ENCODE results near the gene KDM6A. TPM values are rescaled to one million over a fixed set of nuclear protein-coding genes. Genes with fewer than 3 reads are reported as not detected.

The KDM6A gene
- polyA plus RNA-seq, 1 donor (not counting 4 experiments of a cell fraction or from before 2014, with no cell fraction given): 64.2 TPM

GRCh38 chrX:44842550-44843317, 30.3 kb upstream of the KDM6A start:
- Histone ChIP-seq H3K79me2 (ENCODE audit: control insufficient read depth, insufficient read depth, low read length) (no peaks in the 10 kb centered on the region), H3K9me1 (ENCODE audit: control insufficient read depth, extremely low read depth, insufficient read depth, low read length) (no peaks in the 10 kb centered on the region), H3K4me2 (ENCODE audit: control insufficient read depth, extremely low read depth, insufficient read depth, low read depth, low read length) (no peak overlapping the region), H3K4me3 (ENCODE audit: control insufficient read depth in 2 of 3, extremely low read depth in 1 of 3, insufficient read depth in 2 of 3, low read depth in 1 of 3, low read length in 3 of 3) (no peak overlapping the region), H3K27me3 (ENCODE audit: control insufficient read depth, extremely low read depth, insufficient read depth, low read length) (no peaks in the 10 kb centered on the region), H3K9ac (ENCODE audit: control insufficient read depth, extremely low read depth, insufficient read depth, low read length) (no peak overlapping the region), H3K27ac (ENCODE audit: control insufficient read depth, insufficient read depth, low read length) (no peak overlapping the region), H3K9me3 (ENCODE audit: control insufficient read depth, low read depth, low read length) (no peaks in the 10 kb centered on the region), H3K36me3 (ENCODE audit: control insufficient read depth in 2 of 2, extremely low read depth in 1 of 2, insufficient read depth in 2 of 2, low read length in 2 of 2) (no peaks in the 10 kb centered on the region), H3K4me1 (ENCODE audit: control insufficient read depth, extremely low read depth, insufficient read depth, low read length) (no peaks in the 10 kb centered on the region), H2AFZ (ENCODE audit: control insufficient read depth, low read length) (no peak overlapping the region), H4K20me1 (ENCODE audit: control insufficient read depth, extremely low read depth, insufficient read depth, low read length) (no peaks in the 10 kb centered on the region)
- dilution Hi-C loops (cut with MboI; ENCODE audit: extremely low pct_ligation_motif_present, low sequenced_read_pairs): no loop called here
- DNase-seq (ENCODE audit: low read depth, low spot score): no peak
- TF ChIP-seq CTCF (optimal IDR thresholded peaks at IDR 0.05 in 1 of 3, IDR thresholded peaks at IDR 0.05 in 1 of 3, conservative IDR thresholded peaks at IDR 0.05 in 1 of 3; ENCODE audit: extremely low read depth in 1 of 3, insufficient read depth in 2 of 3, low read length in 3 of 3): no peak
- TF ChIP-seq EZH2 (IDR thresholded peaks at IDR 0.05; ENCODE audit: low read length): no peak
- no peak for FAIRE-seq

- H2AFZ ChIP-seq (ENCODE audit: control insufficient read depth, low read length): no peak overlapping the region
- H3K4me2 ChIP-seq (ENCODE audit: control insufficient read depth, extremely low read depth, insufficient read depth, low read depth, low read length): no peak overlapping the region
- DNase-seq (ENCODE audit: low read depth, low spot score) (no peak), FAIRE-seq (no peak)
- H3K27ac ChIP-seq (ENCODE audit: control insufficient read depth, insufficient read depth, low read length): no peak overlapping the region
- H3K27me3 ChIP-seq (ENCODE audit: control insufficient read depth, extremely low read depth, insufficient read depth, low read length): no peaks in the 10 kb centered on the region
- H3K4me1 ChIP-seq (ENCODE audit: control insufficient read depth, extremely low read depth, insufficient read depth, low read length): no peaks in the 10 kb centered on the region
- H3K4me3 ChIP-seq (ENCODE audit: control insufficient read depth in 2 of 3, extremely low read depth in 1 of 3, insufficient read depth in 2 of 3, low read depth in 1 of 3, low read length in 3 of 3): no peak overlapping the region
- H4K20me1 ChIP-seq (ENCODE audit: control insufficient read depth, extremely low read depth, insufficient read depth, low read length): no peaks in the 10 kb centered on the region
- no peaks in the 10 kb centered on the region for H3K79me2 ChIP-seq (ENCODE audit: control insufficient read depth, insufficient read depth, low read length)
- dilution Hi-C loops (cut with MboI; ENCODE audit: extremely low pct_ligation_motif_present, low sequenced_read_pairs): no loop called here
- H3K36me3 ChIP-seq (ENCODE audit: control insufficient read depth in 2 of 2, extremely low read depth in 1 of 2, insufficient read depth in 2 of 2, low read length in 2 of 2): no peaks in the 10 kb centered on the region
- no peak for TF ChIP-seq EZH2 (IDR thresholded peaks at IDR 0.05; ENCODE audit: low read length)
- TF ChIP-seq CTCF (optimal IDR thresholded peaks at IDR 0.05 in 1 of 3, IDR thresholded peaks at IDR 0.05 in 1 of 3, conservative IDR thresholded peaks at IDR 0.05 in 1 of 3; ENCODE audit: extremely low read depth in 1 of 3, insufficient read depth in 2 of 3, low read length in 3 of 3): no peak
- H3K9ac ChIP-seq (ENCODE audit: control insufficient read depth, extremely low read depth, insufficient read depth, low read length): no peak overlapping the region
- no peaks in the 10 kb centered on the region for H3K9me1 ChIP-seq (ENCODE audit: control insufficient read depth, extremely low read depth, insufficient read depth, low read length)
- H3K9me3 ChIP-seq (ENCODE audit: control insufficient read depth, low read depth, low read length): no peaks in the 10 kb centered on the region
Measured at GRCh38 chrX:44843318-44843702, 29.7 kb upstream of the KDM6A start.
